BJ (cell line): ENCODE measurements around the gene RTBDN. TPM values are rescaled to one million over a fixed set of nuclear protein-coding genes. Genes with fewer than 3 reads are reported as not detected.

Experiments used
- CTCF ChIA-PET: fragments of 350-600 bp; formaldehyde crosslinking; extraction: SDS; loops from one replicate; lab custom pipeline; 2021; ENCODE audit warnings: antibody characterized with exemption, inconsistent platforms; lab: Yijun Ruan, JAX
- POLR2A ChIA-PET: fragments of 300-600 bp; sonication (Branson Sonifier 250); formaldehyde crosslinking; extraction: SDS; loops from one replicate; lab custom pipeline; 2021; ENCODE audit warnings: antibody characterized with exemption; lab: Charles Lee
- DNase-seq: peaks from one replicate; pipeline ENCODE4 v3.0.0-alpha.2; 2011; ENCODE audit warnings: low read depth
- H3K27me3 ChIP-seq: 2 replicates; pipeline ENCODE4 v1.6.0; 2011; ENCODE audit warnings: low read length; ENCODE audit not compliant: control insufficient read depth, insufficient read depth
- H3K36me3 ChIP-seq: 2 replicates; pipeline ENCODE4 v1.5.1; 2011; ENCODE audit warnings: low read length; ENCODE audit not compliant: control insufficient read depth, insufficient read depth
- H3K4me3 ChIP-seq: 2 replicates; pipeline ENCODE4 v1.5.1; 2011; ENCODE audit warnings: low read depth, mild to moderate bottlenecking, control low read depth, low read length
- CTCF ChIP-seq: IDR thresholded peaks from 2 replicates; pipeline ENCODE4 v1.5.1; 2011; ENCODE audit warnings: low read depth, mild to moderate bottlenecking, control low read depth, inconsistent platforms, low read length, moderate library complexity; ENCODE audit not compliant: insufficient read depth
- polyA plus RNA-seq: library from polyadenylated mRNA; depleted of rRNA; stranded (reverse); fragments of >200 nt; gene quantifications from 2 replicates; pipeline ENCODE4 v1.2.3, GENCODE V29; 2011

The RTBDN gene
- polyA plus RNA-seq, 1 experiment = 0.31 TPM

GRCh38 chr19:12838886-12839756 is 4.7 kb upstream of the RTBDN start:
- Histone ChIP-seq H3K27me3 (peaks cover 39% of the 10 kb centered on the region), H3K4me3 (no peak overlapping the region), H3K36me3 (no peaks in the 10 kb centered on the region)
- ChIA-PET CTCF (interaction anchor here (0.5 to 3.0 kb wide), 4 partner anchors 8 to 1215 kb away, joined by 3 to 21 read pairs (median 8); no protein-coding TSS in a partner anchor), POLR2A (no interaction called here)
- TF ChIP-seq CTCF = no peak
- DNase-seq = no peak

- peaks cover 42% of the 10 kb centered on the region for H3K27me3 ChIP-seq
- CTCF ChIA-PET = interaction anchor here (0.5 to 3.0 kb wide), 4 partner anchors 9 to 1214 kb away, joined by 3 to 21 read pairs (median 8); no protein-coding TSS in a partner anchor
- no peak; the same call in 1 of the 2 replicates for TF ChIP-seq CTCF
- H3K36me3 ChIP-seq = no peaks in the 10 kb centered on the region
- POLR2A ChIA-PET = no interaction called here
- no peak within 1 kb of the TSS for H3K4me3 ChIP-seq
- no peak for DNase-seq
These were observed 4.0 kb upstream of the RTBDN start, which contains the start of gene MAST1 for GRCh38 chr19:12838182-12838885. Gene MAST1, plus strand, starts transcription at chr19:12838515. Its CDS starts 58 bp downstream, at chr19:12838573.

GRCh38 chr19:12837225-12837624 is 2.8 kb upstream of the RTBDN start:
- CTCF ChIA-PET = interaction anchor here (0.6 to 3.0 kb wide), 9 partner anchors 10 to 269 kb away, joined by 3 to 21 read pairs (median 4); no protein-coding TSS in a partner anchor
- POLR2A ChIA-PET = no interaction called here
- TF ChIP-seq CTCF = no peak
- no peak overlapping the region for H3K4me3 ChIP-seq
- H3K27me3 ChIP-seq = peaks cover 45% of the 10 kb centered on the region
- no peaks in the 10 kb centered on the region for H3K36me3 ChIP-seq
- DNase-seq = no peak

DNA sequence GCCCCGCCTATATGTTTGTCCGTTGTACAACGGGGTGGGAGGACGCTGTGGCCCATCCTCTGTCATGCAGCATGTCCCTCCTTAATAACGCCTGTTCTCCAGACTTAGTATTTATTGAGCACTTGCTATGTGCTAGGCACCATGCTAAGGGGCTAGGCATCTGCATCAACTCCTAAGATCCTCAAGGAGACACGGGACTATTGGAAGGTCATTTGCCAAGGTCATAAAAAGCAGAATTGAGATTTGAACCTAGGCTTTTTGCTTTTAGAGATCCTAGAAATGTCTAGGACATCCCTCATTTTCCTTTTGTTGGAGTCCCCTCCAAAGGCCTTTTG is 2.1 kb upstream of the RTBDN start:
- TF ChIP-seq CTCF = no peak
- CTCF ChIA-PET = interaction anchor here (0.6 to 3.0 kb wide), 8 partner anchors 11 to 270 kb away, joined by 3 to 21 read pairs (median 4); no protein-coding TSS in a partner anchor
- no peak overlapping the region for H3K4me3 ChIP-seq
- POLR2A ChIA-PET = interaction anchor here (0.6 kb wide), 1 partner anchor 36 kb away, joined by 3 read pairs; no protein-coding TSS in a partner anchor
- DNase-seq = no peak
- H3K27me3 ChIP-seq = peaks cover 46% of the 10 kb centered on the region
- H3K36me3 ChIP-seq = no peaks in the 10 kb centered on the region
